GM12892 (cell line): Measurements from ENCODE around the gene TACSTD2.

Experiments
- POLR2A ChIP-seq: IDR thresholded peaks from 2 replicates; pipeline ENCODE4 v1.6.1; 2011; ENCODE audit warnings: low read depth, low read length, control low read depth
- POLR2AphosphoS5 ChIP-seq: IDR thresholded peaks from 2 replicates; pipeline ENCODE4 v1.6.1; 2011; ENCODE audit warnings: low read depth, low read length, control low read depth

DNA sequence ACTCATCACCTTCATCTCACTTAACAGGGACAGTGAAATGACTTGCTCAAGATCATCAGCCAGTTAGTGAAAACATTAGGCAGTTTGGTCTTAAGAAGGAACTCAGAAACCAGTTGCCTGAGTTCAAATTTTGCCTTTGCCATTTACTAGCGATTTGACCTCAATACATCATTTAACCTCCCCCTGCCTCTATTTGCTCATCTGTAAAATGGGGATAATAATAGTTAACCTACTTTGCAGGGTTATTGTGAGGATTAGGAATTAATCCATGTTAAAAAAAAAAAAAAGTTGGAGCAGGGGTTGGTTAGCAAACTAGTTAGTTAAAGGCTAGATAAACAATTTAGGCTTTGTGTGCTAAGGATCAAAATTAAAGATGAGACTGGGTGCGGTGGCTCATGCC, 10.6 kb upstream of the TACSTD2 start:
- TF ChIP-seq POLR2A = no peak
- no peak for TF ChIP-seq POLR2AphosphoS5
